Stimulated activated CD8-positive, alpha-beta memory T cell treated with anti-CD3 and anti-CD28 coated beads, Interleukin-7, amount 100 ng/mL, for 1 hour (primary cell): ENCODE data around the gene RRP9.
"Not testable (repeated sequence)": the region's sequence is repeated elsewhere in the genome, so short reads cannot be mapped to it uniquely, and the experiment has no call there.

Experiments used
- DNase-seq, 2 donors: peaks; one replicate each; pipeline ENCODE4 v3.0.0-alpha.2; 2020; ENCODE audit warnings: low read depth in 2 of 2

Gene RRP9

DNA sequence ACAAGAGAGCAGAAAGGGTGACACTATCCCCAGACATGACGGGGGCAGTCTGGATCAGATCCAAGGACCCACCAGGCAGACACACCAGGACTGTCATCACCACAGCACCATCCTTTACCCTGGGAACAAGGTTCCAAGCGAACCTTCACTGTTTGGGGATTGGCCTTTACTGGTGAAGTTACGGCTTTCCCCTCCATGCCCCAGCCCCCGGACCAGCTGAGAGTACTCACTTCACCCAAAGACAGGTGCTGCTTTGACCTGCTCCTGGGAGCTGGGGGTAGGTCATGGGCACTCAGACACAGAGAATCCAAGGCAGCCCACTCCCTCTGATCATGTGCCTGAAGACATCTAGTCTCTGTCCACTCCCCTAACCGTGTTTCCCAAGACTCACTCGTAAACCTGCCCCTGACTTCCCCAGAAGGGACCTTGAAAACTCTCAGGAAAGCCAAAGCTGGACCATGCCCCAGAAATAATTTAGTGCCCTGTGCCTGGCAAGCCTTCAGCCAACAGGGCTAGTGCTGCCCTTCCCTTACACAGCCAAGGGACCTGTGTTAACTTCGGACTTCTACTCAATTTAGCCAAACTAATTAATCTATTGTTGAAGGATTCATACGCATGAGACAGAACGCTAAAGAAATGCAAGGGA is 2.8 kb downstream of the RRP9 start:
- DNase-seq, result no peak

- DNase-seq, result no peak
Observed at GRCh38 chr3:51937611-51938450, 3.9 kb downstream of the RRP9 start.

DNA sequence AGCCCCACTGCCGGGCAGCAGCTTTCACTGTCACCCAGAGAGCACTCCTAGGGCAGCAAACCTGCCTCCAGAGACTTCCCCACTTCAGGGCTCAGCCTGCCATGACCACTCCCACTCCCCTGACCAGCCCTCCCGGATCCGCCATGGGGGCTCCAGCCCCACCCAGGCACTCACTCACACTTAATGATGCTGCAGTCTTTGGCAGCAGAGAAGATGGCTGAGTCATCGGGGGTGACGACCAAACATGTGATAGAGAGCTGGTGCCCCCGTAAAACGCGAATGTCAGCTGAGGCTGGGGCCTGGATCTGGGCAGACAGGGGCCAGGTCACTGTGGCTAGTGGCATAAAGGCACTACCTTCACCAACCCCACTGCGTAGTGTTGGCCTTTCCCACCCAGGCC is 4.7 kb downstream of the RRP9 start:
- no peak for DNase-seq

DNA sequence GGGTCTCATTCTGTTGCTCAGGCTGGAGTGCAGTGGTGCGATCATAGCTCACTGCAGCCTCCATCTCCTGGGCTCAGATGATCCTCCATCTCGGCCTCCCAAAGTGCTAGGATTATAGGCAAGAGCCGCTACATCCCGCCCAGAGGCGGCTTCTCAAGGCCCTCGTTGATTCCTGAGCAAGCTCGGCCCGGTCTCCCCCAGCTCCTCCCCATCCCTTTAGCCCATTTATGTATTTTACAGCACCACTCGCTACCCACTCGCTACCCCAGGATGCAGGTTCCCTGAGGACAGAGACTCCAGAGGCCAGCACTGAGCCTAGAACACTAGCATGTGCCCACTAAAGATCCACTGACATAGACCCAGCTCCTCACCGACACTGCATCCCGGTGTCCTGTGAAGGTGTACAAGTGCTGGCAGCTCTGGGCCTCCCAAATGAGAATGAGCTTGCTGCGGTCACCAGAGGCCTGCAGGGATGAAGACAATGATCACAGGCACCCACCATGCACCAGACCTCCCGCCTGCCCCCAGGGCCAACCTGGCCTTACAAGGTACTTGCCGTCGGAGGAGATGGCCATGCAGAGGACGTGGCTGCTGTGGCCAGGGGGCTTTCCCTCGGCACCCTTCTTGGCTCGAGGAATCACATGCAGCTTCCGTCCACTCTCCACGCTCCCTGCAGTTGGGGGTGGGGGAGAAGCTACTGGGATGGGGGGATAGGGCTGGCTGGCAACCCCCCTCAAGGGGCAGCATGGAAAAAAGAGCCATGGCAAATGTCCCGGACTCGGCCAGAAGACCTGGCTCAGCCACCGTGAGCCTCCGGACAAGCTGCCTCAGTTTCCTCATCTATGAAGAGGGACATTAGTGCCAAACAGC is 5.6 kb downstream of the RRP9 start:
- no peak for DNase-seq

GRCh38 chr3:51934991-51935885 is 6.5 kb downstream of the RRP9 start:
- no peak for DNase-seq

DNA sequence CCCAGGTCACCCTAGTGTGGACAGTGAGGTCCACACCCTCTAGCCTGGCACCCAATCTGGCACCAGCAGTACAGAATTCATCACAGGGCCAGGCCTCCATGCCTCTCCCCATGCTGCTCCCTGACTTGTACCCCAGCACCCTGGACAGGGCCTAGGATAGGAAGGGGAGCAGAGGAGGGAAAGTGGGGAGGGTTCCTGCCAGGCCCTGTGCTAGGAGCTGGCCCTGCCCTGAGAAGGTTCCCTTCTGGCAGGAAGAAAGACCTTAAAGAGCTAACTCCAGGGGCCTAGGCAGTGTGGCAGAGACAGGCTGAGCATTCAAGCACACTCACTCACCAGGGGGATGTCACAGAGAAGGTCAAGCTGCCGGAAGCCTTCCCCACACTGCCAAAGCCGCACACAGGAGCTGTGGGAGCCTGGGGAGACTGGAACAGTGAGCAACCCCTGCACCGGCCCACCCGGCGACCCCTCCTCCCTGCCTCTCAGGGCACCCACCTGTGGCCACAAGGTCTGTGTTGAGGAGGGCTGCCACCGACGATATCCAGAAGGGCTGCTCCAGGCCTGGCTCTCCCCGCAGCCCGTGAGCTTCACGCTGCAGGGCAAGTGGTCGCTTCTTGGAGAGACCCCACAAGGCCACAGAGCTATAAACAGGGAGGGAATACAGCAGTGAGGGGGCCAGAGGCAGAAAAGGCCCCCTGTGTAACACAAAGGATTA is 7.4 kb downstream of the RRP9 start:
- no peak for DNase-seq

DNA sequence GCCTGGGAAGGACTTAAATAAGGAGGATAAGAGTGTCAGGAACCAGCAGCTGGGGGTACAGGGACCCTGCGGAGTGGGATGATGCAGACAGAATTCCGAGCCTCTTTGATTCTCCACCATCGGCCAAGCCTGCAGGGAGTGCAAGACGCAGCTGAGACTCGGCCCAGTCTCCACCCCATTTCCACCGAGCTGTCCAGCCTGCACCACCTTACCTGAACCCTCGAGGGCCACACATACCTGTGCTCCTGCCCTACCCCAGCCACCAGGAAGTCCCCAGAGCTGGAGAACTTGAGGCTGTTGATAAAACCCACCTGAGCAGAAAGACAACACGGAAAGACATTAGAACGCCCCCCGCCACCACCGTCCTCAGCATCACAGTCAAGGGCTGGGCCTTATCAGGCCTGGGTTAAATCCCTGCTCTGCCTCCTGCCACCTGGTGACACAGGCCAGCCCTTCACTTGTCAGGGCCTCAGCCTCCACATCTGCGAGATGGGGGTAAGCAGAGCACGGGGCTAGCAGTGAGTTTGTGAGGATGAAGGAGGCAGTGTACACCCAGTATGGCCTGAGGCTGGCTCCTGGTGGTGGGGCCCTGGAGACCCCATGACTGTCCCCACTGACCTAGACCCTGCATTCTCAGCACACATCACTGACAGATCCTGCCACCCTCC is 8.1 kb downstream of the RRP9 start:
- DNase-seq, result no peak

DNA sequence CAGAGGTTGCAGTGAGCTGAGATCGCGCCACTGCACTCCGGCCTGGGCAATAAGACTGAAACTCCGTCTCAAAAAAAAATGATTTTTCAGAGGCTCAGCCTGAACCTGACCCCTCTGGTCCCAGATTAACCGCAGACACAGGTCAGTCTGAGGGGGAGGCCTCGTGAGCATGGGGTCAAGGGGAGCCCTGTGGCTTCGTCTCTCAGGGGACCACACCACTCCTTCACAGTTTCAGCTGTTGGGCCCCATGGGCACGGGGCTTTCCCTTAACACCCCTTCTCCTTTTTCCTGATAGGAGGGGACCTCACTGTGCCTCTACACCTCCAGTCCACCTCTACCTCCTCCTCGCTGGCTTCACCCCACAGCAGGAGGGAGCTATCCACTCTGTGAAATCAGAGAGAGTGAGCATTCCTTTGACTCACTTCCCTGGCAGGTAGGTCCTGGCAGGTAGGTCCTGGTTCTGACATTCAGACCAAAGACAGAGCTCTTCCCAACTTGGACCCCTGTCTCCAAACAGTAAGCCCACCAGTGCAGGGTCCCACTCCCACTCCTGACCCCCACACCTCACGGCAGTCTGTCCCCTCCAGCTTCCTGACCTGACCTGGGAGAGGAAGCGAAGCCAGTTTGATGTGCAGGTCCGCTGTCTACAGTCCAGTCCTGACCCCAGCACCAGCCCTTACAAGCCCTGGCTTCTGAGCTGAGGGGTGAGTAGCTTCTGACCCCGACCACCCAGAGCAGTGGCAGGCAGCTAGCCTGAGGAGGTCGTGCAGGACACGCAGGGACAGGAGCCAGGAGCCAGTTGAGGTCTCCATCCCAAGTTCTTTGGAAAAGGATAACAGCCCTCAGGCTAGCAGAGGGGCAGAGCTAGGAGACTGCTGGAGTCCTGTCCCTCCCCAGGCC is 9.0 kb downstream of the RRP9 start:
- DNase-seq, result no peak

DNA sequence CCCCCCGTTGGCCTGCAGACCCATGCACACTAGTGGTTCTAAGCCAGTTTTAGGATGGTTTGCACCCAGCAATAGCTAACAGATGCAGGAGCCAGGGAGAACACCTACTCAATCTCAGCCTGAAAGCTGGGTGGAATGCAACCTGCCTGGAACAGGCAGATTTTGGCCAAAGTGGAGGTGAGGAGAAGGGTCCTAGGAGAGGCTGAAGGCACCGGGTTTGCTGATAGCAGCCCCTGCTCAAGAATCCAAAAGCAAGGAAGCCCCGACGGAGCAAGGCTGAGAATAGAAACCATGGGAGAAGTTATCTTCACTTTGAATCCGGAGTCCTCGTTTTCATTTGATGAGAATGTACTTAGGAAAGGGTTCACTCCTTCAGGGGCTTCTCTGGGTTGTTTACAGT is 9.9 kb downstream of the RRP9 start:
- DNase-seq, result no peak

DNA sequence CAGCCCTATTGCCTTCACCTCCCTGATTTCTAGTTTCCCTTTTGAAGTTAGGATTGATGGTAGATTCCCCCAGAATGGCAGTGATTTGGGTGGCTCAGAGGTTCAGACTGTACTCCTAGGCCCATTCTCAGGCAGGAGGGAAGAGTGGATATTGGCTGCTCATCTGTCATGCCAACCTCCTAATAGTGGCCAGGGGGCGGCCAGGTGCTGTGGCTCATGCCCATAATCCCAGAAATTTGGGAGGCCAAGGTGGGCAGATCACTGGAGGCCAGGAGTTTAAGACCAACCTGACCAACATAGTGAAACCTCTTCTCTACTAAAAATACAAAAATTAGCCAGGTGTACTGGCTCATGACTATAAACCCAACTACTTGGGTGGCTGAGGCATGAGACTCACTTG is 11.3 kb downstream of the RRP9 start:
- DNase-seq, result no peak

DNA sequence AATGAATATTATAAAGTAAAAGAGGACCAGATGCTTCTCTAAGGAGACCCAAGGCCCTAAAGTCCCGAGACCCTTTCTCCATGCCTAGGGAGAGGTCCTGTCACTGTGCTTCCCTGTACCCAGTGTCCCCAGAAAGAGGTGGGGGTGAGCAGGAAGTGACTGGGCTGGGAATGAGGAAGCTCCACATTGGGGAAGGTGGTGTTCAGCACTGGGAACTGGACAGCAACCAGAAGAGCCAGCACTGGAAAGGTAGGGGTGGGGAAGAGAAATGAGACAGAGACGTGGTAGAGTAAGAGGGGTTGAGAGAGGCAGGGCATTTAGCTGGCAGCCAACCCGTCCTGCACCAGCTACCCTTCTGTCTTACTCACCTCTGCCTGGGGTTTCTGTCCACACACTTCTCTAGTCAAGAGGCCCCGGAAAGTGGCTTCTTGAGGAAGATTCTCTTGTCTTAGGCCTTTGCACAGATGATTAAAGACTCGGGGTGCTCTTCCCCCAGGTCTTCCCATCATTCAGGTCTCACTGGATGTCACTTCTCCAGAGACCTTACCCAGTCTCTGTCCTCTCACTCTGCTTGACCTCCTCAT is 12.2 kb downstream of the RRP9 start:
- no peak for DNase-seq

- DNase-seq, result not testable (repeated sequence)
Observed at GRCh38 chr3:51928981-51929380, 12.7 kb downstream of the RRP9 start.

DNA sequence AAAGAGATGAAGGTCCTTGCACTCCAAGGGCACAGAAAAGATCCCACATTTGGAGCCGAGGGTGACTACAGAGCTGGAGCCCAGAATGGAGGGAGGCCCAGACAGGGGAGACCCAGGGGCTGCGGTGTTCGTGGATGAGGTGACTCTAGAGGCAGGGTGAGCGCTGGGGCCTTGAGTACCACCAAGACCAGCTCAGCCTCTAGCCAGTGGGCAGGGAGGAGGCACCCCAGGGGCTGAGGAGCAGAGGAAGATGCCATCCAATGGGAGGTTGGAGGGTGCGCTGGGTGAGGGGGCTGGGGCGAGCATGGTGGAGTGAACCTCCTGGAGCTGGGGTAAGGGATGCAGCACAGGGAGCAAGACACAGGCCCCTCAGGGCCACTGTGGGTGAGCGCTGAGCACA is 13.3 kb downstream of the RRP9 start:
- DNase-seq, result no peak

DNA sequence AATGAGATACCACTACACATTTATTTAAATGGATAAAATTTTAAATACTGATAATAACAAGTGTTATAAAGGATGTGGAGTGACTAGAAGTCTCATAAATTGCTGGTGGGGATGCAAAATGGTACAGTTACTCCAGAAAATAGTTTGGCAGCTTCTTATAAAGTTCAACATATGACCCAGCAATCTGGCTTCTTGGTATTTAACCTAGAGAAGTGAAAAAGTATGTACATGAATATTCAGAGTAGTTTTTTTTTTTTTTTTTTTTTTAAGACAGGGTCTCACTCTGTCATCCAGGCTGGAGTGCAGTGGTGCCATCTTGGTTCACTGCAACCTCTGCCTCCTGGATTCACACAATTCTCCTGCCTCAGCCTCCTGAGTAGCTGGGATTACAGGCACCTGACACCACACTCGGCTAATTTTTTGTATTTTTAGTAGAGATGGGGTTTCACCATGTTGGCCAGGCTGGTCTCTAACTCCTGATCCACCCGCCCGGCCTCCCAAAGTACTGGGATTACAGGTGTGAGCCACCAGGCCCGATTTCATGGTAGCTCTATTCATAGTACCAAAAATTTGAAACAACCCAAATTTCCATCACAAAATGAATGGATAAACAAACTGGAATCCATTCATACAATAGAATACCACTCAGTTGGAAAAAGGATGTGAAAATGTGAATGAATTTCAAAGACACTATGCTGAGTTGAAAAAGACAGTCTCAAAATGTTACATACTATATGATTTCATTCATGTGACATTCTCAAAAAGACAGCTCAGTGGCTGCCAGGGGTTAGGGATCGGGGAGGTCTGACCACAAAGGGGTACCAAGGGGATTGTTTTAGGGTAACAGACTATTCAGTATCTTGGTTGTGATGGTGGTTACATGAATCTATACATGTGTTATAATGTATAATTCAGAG is 14.4 kb downstream of the RRP9 start:
- no peak for DNase-seq

GRCh38 chr3:51921081-51921578 is 20.6 kb downstream of the RRP9 start:
- DNase-seq, result no peak

GRCh38 chr3:51916418-51916817 is 25.3 kb downstream of the RRP9 start:
- no peak for DNase-seq

DNA sequence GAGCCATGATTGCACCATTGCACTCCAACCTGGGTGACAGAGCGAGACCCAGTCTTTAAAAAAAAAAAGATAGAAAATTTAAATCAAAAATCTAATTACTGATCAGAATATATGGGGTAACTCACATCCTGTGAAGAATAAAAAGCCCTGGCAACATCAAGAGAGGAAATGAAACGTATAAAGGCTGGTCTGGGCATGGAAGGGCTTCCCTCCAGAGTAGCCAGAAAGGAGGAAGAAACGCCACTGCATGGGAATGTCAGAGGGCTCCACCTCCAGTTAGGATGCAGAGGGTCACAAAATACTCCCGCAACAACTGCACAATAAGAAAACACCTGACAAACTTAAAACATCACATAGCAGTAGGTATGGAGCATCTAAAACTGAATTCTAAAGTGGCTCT is 33.7 kb downstream of the RRP9 start:
- DNase-seq, result no peak
